T-cell (primary cell): ENCODE results near the gene EFHD2. TPM values are rescaled to one million over a fixed set of nuclear protein-coding genes. Genes with fewer than 3 reads are reported as not detected.
"Not testable (repeated sequence)": the region's sequence is repeated elsewhere in the genome, so short reads cannot be mapped to it uniquely, and the experiment has no call there.

Experiments used
- ATAC-seq, 4 experiments: fragments of 200-7000 bp in 3 of 4; fragments of 150-1000 bp in 1 of 4; cut with Tn5 transposase; replicated peaks in 1 of 4; 1 replicate in 3 of 4; 2 replicates in 1 of 4; pipeline ENCODE4 v1.10.0; 2021; ENCODE audit warnings: moderate library complexity in 3 of 4, mild to moderate bottlenecking in 2 of 4, moderate number of reproducible peaks in 1 of 4
- CTCF ChIA-PET, 2 donors: fragments of 300-600 bp; sonication (Branson Sonifier 250); formaldehyde crosslinking; loops; one replicate each; lab custom pipeline; 2022; ENCODE audit warnings: antibody characterized with exemption in 2 of 2; lab: Charles Lee
- POLR2A ChIA-PET, 2 donors: fragments of 300-600 bp; sonication (Branson Sonifier 250); formaldehyde crosslinking; loops; one replicate each; lab custom pipeline; 2022; ENCODE audit warnings: antibody characterized with exemption in 2 of 2; lab: Charles Lee
- DNase-seq, 35 experiments: peaks; one replicate each; pipeline versions ENCODE4 v3.0.0 to v3.0.0-alpha.2; 2013 to 2023
- H3K27ac ChIP-seq: one replicate; pipeline ENCODE4 v1.5.1; 2013; ENCODE audit warnings: low read length
- H3K27me3 ChIP-seq, 2 experiments: replicated peaks in 1 of 2; 1 replicate in 1 of 2; 2 replicates in 1 of 2; pipeline versions ENCODE4 v1.6.1 to v1.7.0; 2013; ENCODE audit warnings: low read length in 1 of 2, mixed read lengths in 1 of 2; ENCODE audit not compliant: control insufficient read depth in 2 of 2, insufficient read depth in 2 of 2; ENCODE audit errors: extremely low read depth in 1 of 2
- H3K36me3 ChIP-seq, 2 donors: 1 replicate in 1 of 2; 2 replicates in 1 of 2; pipeline versions ENCODE4 v1.6.1 to v1.7.0; 2013; ENCODE audit warnings: low read length in 1 of 2; ENCODE audit not compliant: control insufficient read depth in 2 of 2, insufficient read depth in 1 of 2; ENCODE audit errors: extremely low read depth in 1 of 2
- H3K4me1 ChIP-seq, 2 experiments: 1 replicate in 1 of 2; 2 replicates in 1 of 2; pipeline versions ENCODE4 v1.6.1 to v1.7.0; 2013; ENCODE audit warnings: low read length in 2 of 2, mixed read lengths in 1 of 2; ENCODE audit not compliant: insufficient read depth in 2 of 2, control insufficient read depth in 1 of 2; ENCODE audit errors: extremely low read depth in 1 of 2
- H3K4me3 ChIP-seq, 2 donors: 1 replicate in 1 of 2; 2 replicates in 1 of 2; pipeline versions ENCODE4 v1.5.1 to v1.7.0; 2013; ENCODE audit warnings: mild to moderate bottlenecking in 2 of 2, low read length in 1 of 2, moderate library complexity in 1 of 2; ENCODE audit not compliant: control insufficient read depth in 1 of 2; ENCODE audit errors: extremely low read depth in 1 of 2
- H3K9me3 ChIP-seq: 2 replicates; pipeline ENCODE4 v1.7.0; 2013
- H3K27ac Mint-ChIP-seq, 2 donors: one replicate each; pipeline ENCODE4 v1.8.0; 2020 to 2021; ENCODE audit warnings: mild to moderate bottlenecking in 2 of 2, mixed read lengths in 2 of 2
- H3K27me3 Mint-ChIP-seq, 2 donors: one replicate each; pipeline ENCODE4 v1.8.0; 2021 to 2022; ENCODE audit warnings: mixed read lengths in 2 of 2
- H3K36me3 Mint-ChIP-seq: one replicate; pipeline ENCODE4 v1.8.0; 2021; ENCODE audit warnings: mixed read lengths
- H3K4me1 Mint-ChIP-seq, 3 donors: one replicate each; pipeline ENCODE4 v1.8.0; 2020 to 2022; ENCODE audit warnings: mixed read lengths in 3 of 3, mild to moderate bottlenecking in 1 of 3
- H3K4me3 Mint-ChIP-seq, 3 donors: one replicate each; pipeline ENCODE4 v1.8.0; 2020 to 2022; ENCODE audit warnings: mild to moderate bottlenecking in 3 of 3, mixed read lengths in 3 of 3, moderate library complexity in 3 of 3
- H3K9me3 Mint-ChIP-seq, 3 donors: one replicate each; pipeline ENCODE4 v1.8.0; 2020 to 2022; ENCODE audit warnings: mixed read lengths in 3 of 3
- WGBS: methylation state at CpG from one replicate; pipeline ENCODE4 v1.1.5; 2013; ENCODE audit warnings: missing lambda C conversion rate; ENCODE audit not compliant: insufficient coverage; 5-methylcytosine and 5-hydroxymethylcytosine counted together
- total RNA-seq, 35 experiments: library from RNA in 6 of 35; stranded (reverse) in 6 of 35; fragments of 120-200 nt in 1 of 35; gene quantifications; one replicate each; pipeline versions ENCODE4 v1.2.1 to v1.2.4 and lab custom pipeline; 2013 to 2026

Gene EFHD2
- total RNA-seq, 5 donors from 2014 or later (not counting 1 experiment from before 2014, with no cell fraction given), result 49.1 to 125 (median 63.6) TPM

DNA sequence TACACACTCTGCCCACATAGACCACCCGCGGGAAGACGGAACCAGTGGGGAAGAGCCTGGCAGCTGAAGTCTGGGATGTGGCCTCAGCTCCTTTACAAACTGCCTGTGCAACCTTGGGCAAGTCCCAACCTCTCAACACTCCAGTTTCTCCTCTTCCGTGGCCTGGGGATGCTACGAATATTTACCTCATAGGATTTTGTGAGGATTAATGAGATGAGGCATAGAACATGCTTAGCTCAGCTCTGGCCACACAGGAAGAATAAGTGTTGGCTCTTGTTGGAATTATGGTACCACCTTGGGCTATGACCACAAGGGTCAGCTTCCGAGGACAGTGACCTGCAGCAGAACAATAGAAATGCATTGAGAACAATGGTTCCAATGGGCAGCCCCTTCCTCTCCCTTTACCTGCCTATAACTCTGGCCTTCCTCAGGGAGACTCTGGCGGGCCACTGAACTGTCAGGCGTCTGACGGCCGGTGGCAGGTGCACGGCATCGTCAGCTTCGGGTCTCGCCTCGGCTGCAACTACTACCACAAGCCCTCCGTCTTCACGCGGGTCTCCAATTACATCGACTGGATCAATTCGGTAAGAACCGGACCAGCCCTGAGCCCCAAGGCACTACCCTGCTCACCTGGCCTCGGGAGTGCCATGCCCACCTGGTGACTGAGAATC is 57.4 kb downstream of the EFHD2 start:
- H3K36me3 Mint-ChIP-seq, H3K4me3 Mint-ChIP-seq, H3K9me3 ChIP-seq, H3K27me3 ChIP-seq, CTCF ChIA-PET, H3K4me1 Mint-ChIP-seq, H3K36me3 ChIP-seq, H3K27ac Mint-ChIP-seq, H3K9me3 Mint-ChIP-seq, H3K27ac ChIP-seq, DNase-seq, POLR2A ChIA-PET, ATAC-seq, H3K4me1 ChIP-seq, H3K4me3 ChIP-seq: not testable (repeated sequence)
- 95% methylated on average over 16 of the region's 22 CpGs for WGBS
- H3K27me3 Mint-ChIP-seq, result peaks cover 0 to 15% of the 10 kb centered on the region in 2 donors

DNA sequence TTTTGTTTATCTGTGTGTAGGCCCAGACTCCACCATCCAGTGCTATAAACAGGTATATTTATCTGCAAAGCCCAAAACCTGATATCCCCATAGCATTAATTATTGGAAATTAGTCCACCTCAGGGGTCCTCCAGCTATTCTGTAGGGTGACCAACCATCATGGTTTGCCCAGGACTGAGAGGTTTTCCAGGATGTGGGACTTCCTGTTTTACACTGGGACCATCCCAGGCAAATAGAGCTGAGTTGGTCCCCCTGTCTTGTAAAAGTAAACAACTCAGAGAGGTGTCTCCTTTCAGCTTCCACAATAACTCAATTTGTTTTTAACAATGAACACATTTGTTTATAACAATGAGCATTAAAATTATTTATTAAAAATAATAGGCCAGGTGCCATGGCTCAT is 58.5 kb downstream of the EFHD2 start:
- no peak overlapping the region for H3K27ac Mint-ChIP-seq
- H3K9me3 ChIP-seq, result no peaks in the 10 kb centered on the region
- H3K27ac ChIP-seq, result no peak overlapping the region
- H3K4me3 ChIP-seq, result no peak overlapping the region
- no peak overlapping the region for H3K4me3 Mint-ChIP-seq
- H3K9me3 Mint-ChIP-seq, result no peaks in the 10 kb centered on the region
- H3K36me3 ChIP-seq, result no peaks in the 10 kb centered on the region
- peaks cover 0 to 15% of the 10 kb centered on the region in 2 donors for H3K27me3 Mint-ChIP-seq
- DNase-seq (no peak), ATAC-seq (no peak)
- POLR2A ChIA-PET, result interaction anchor here in 1 of 2 donors (0.6 kb wide), 1 partner anchor 153 kb away, joined by 7 read pairs; no protein-coding TSS in a partner anchor
- H3K4me1 ChIP-seq, result no peaks in the 10 kb centered on the region
- H3K4me1 Mint-ChIP-seq, result no peaks in the 10 kb centered on the region
- no peaks in the 10 kb centered on the region for H3K36me3 Mint-ChIP-seq
- CTCF ChIA-PET, result no interaction called here
- peaks cover 0 to 7% of the 10 kb centered on the region in 2 experiments for H3K27me3 ChIP-seq

DNA sequence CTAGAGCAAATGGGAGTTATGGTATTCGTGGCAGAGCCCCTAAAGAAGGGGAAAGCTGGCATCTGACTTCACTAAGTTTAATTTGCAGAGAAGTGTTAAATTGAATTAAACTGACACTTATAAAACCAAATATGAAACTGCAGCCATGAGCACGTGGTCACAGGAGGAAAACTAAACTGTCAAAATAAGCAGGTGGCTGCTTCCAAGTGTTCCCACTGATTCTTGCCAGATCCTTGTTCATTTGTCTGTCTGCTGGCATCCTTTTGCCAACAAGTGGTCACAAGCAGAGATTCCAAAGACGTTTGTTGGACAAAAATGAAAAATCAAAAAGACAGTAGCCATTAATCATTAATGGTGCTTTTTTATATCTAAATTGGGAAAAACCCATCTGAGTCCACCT is 59.7 kb downstream of the EFHD2 start:
- H3K27ac ChIP-seq, result no peak overlapping the region
- H3K36me3 ChIP-seq, result no peaks in the 10 kb centered on the region
- no peaks in the 10 kb centered on the region for H3K4me1 Mint-ChIP-seq
- 0% methylated on average over 1 of the region's 3 CpGs for WGBS
- H3K9me3 Mint-ChIP-seq, result no peaks in the 10 kb centered on the region
- H3K27me3 Mint-ChIP-seq, result peaks cover 0 to 11% of the 10 kb centered on the region in 2 donors
- H3K4me1 ChIP-seq, result no peaks in the 10 kb centered on the region
- H3K4me3 Mint-ChIP-seq, result no peak overlapping the region
- no peak overlapping the region for H3K27ac Mint-ChIP-seq
- CTCF ChIA-PET, result no interaction called here
- peaks cover 0 to 7% of the 10 kb centered on the region in 2 experiments for H3K27me3 ChIP-seq
- DNase-seq (no peak), ATAC-seq (no peak)
- POLR2A ChIA-PET, result no interaction called here
- H3K36me3 Mint-ChIP-seq, result no peaks in the 10 kb centered on the region
- H3K9me3 ChIP-seq, result no peaks in the 10 kb centered on the region
- no peak overlapping the region for H3K4me3 ChIP-seq

DNA sequence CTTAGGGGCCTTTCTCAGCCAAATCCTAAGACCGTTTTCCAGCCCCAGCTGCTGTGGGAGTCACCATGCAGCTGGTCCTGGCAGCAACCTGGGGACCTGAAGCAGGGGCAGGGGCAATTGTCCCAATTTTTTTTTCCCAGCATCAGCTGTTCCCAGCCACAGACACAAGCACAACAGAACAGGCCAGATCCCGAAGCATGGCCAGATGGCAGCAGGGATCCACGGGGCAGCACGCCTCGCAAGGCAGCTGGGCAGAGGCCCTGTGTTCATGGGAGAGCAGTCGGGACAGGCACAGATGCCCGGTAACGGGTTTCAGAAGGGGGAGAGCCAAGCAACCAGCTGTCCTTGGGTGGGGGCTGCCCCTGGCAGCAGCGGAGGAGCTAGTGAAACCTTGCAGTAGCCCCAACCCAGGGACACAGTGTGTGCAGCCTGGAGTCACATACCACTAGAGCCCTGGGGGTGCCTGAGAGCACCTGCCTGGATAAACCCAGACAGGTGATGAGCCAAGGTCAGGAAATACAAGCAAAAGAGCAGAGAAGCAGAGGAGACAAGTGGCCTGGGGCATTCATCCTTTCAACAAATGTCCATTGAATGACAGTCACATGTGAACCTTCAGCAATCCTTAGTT is 60.2 kb downstream of the EFHD2 start:
- H3K9me3 Mint-ChIP-seq, H3K4me3 ChIP-seq, POLR2A ChIA-PET, ATAC-seq, H3K36me3 ChIP-seq, H3K27ac ChIP-seq, H3K27me3 ChIP-seq, H3K9me3 ChIP-seq, H3K36me3 Mint-ChIP-seq, CTCF ChIA-PET, H3K4me3 Mint-ChIP-seq, H3K27me3 Mint-ChIP-seq, H3K4me1 ChIP-seq, DNase-seq, H3K27ac Mint-ChIP-seq, H3K4me1 Mint-ChIP-seq: not testable (repeated sequence)
- WGBS, result 80% methylated on average over 9 of the region's 9 CpGs

DNA sequence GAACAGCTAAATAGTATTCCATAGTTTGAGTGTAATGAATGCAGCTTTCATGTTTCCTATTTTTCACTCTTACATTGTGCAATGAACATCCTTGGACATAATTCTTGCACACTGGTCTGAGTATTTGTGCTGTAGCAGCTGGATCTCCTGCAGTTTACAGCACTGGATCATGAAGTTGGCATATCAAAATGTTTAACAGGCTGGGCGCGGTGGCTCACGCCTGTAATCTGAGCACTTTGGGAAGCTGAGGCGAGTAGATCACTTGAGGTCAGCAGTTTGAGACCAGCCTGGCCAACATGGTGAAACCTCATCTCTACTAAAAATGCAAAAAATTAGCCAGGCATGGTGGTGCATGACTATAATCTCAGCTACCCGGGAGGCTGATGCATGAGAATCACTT is 61.4 kb downstream of the EFHD2 start:
- H3K36me3 Mint-ChIP-seq, H3K27me3 Mint-ChIP-seq, H3K4me1 Mint-ChIP-seq, ATAC-seq, DNase-seq, H3K27me3 ChIP-seq, H3K9me3 ChIP-seq, CTCF ChIA-PET, H3K4me3 Mint-ChIP-seq, H3K36me3 ChIP-seq, H3K4me1 ChIP-seq, H3K4me3 ChIP-seq, POLR2A ChIA-PET, H3K9me3 Mint-ChIP-seq, H3K27ac ChIP-seq, H3K27ac Mint-ChIP-seq: not testable (repeated sequence)
- 96% methylated on average over 4 of the region's 5 CpGs for WGBS

DNA sequence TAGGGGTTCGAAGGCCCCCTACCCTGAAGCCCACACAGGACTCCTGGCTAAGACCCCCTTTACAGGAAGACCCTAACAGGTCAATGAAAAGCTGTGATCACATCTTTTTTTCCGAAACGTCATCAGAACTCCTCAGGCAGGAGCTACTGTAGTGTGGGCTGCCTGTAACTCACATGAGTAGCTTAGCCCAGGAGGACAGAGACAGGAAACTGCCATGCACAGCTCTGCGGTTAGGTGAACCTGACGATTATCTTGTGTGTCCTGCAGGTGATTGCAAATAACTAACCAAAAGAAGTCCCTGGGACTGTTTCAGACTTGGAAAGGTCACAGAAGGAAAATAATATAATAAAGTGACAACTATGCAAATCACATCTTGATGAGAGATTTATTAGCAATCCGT is 62.0 kb downstream of the EFHD2 start:
- POLR2A ChIA-PET, H3K9me3 ChIP-seq, H3K36me3 ChIP-seq, CTCF ChIA-PET, H3K9me3 Mint-ChIP-seq, H3K4me3 Mint-ChIP-seq, H3K4me1 ChIP-seq, H3K4me3 ChIP-seq, H3K27ac Mint-ChIP-seq, H3K36me3 Mint-ChIP-seq, H3K27ac ChIP-seq, DNase-seq, H3K27me3 Mint-ChIP-seq, H3K4me1 Mint-ChIP-seq, H3K27me3 ChIP-seq, ATAC-seq: not testable (repeated sequence)
- 27% methylated on average over 2 of the region's 6 CpGs for WGBS
